WTC11 (cell line): ENCODE data around the gene ACKR3. TPM values are rescaled to one million over a fixed set of nuclear protein-coding genes. Genes with fewer than 3 reads are reported as not detected.

Experiments used
- ATAC-seq: fragments of 200-7000 bp; cut with Tn5 transposase; 2 replicates; pipeline ENCODE4 v1.10.0; 2021; ENCODE audit warnings: mild to moderate bottlenecking, moderate library complexity
- CTCF ChIA-PET: fragments of 300-600 bp; sonication (Branson Sonifier 250); formaldehyde crosslinking; loops from one replicate; lab custom pipeline; 2021; ENCODE audit warnings: antibody characterized with exemption; lab: Charles Lee
- POLR2A ChIA-PET: fragments of 350-600 bp; sonication (Branson Sonifier 250); formaldehyde crosslinking; loops from one replicate; lab custom pipeline; 2021; ENCODE audit warnings: antibody characterized with exemption; lab: Charles Lee
- DNase-seq: peaks from one replicate; pipeline ENCODE4 v3.0.0; 2021; ENCODE audit warnings: low spot score
- H3K27ac Mint-ChIP-seq: 2 replicates; pipeline ENCODE4 v1.8.0; 2021; ENCODE audit warnings: mixed read lengths
- H3K27me3 Mint-ChIP-seq: 2 replicates; pipeline ENCODE4 v1.8.0; 2021; ENCODE audit warnings: low read depth, mild to moderate bottlenecking, moderate library complexity, mixed read lengths
- H3K36me3 Mint-ChIP-seq: 2 replicates; pipeline ENCODE4 v1.8.0; 2021; ENCODE audit warnings: mixed read lengths
- H3K4me1 Mint-ChIP-seq: 2 replicates; pipeline ENCODE4 v1.8.0; 2022; ENCODE audit warnings: mixed read lengths
- H3K4me3 Mint-ChIP-seq: 2 replicates; pipeline ENCODE4 v1.8.0; 2021; ENCODE audit warnings: mild to moderate bottlenecking, moderate library complexity, mixed read lengths
- H3K9me3 Mint-ChIP-seq: 2 replicates; pipeline ENCODE4 v1.8.0; 2021; ENCODE audit warnings: mixed read lengths
- AR ChIP-seq: fragments of 250-450 bp; sonication (Bioruptor Pico); IDR thresholded peaks from 2 replicates; pipeline ENCODE4 v1.9.0; 2021; ENCODE audit warnings: mild to moderate bottlenecking
- EMX1 ChIP-seq: fragments of 250-450 bp; sonication (Bioruptor Pico); IDR thresholded peaks from 2 replicates; pipeline ENCODE4 v1.8.0; 2021; ENCODE audit warnings: mild to moderate bottlenecking
- ESRRA ChIP-seq: sonication (generic); formaldehyde crosslinking; IDR thresholded peaks from 2 replicates; pipeline ENCODE4 v1.8.1; 2022; ENCODE audit warnings: mild to moderate bottlenecking, missing genetic modification reagents, borderline replicate concordance
- ETV6 ChIP-seq: sonication (generic); formaldehyde crosslinking; IDR thresholded peaks from 2 replicates; pipeline ENCODE4 v1.8.1; 2022; ENCODE audit warnings: mild to moderate bottlenecking, missing genetic modification reagents
- FOXP1 ChIP-seq: sonication (generic); formaldehyde crosslinking; IDR thresholded peaks from 2 replicates; pipeline ENCODE4 v1.8.0; 2022; ENCODE audit warnings: missing genetic modification reagents, mild to moderate bottlenecking, moderate library complexity, borderline replicate concordance
- MYBL2 ChIP-seq: sonication (generic); formaldehyde crosslinking; IDR thresholded peaks from 2 replicates; pipeline ENCODE4 v1.8.1; 2023; ENCODE audit warnings: mild to moderate bottlenecking, moderate library complexity, missing genetic modification reagents
- NR3C1 ChIP-seq: sonication (generic); formaldehyde crosslinking; conservative IDR thresholded peaks from 2 replicates; pipeline ENCODE4 v1.8.1; 2023; ENCODE audit warnings: low read depth, mild to moderate bottlenecking, missing genetic modification reagents
- SMAD3 ChIP-seq: sonication (generic); formaldehyde crosslinking; IDR thresholded peaks from 2 replicates; pipeline ENCODE4 v1.8.0; 2022; ENCODE audit warnings: missing genetic modification reagents, mild to moderate bottlenecking, borderline replicate concordance
- SMAD4 ChIP-seq: sonication (generic); formaldehyde crosslinking; IDR thresholded peaks from 2 replicates; pipeline ENCODE4 v1.8.0; 2022; ENCODE audit warnings: mild to moderate bottlenecking, missing genetic modification reagents
- ZNF423 ChIP-seq: fragments of 250-450 bp; sonication (Bioruptor Pico); IDR thresholded peaks from 2 replicates; pipeline ENCODE4 v2.1.2; 2022; ENCODE audit warnings: mild to moderate bottlenecking, moderate library complexity
- ZNF512 ChIP-seq: sonication (generic); formaldehyde crosslinking; IDR thresholded peaks from 2 replicates; pipeline ENCODE4 v1.8.1; 2022; ENCODE audit warnings: missing genetic modification reagents, borderline replicate concordance
- ZNF671 ChIP-seq: fragments of 250-450 bp; sonication (Bioruptor Pico); IDR thresholded peaks from 2 replicates; pipeline ENCODE4 v1.8.0; 2021; ENCODE audit warnings: mild to moderate bottlenecking
- total RNA-seq: library from RNA; stranded (reverse); gene quantifications from 3 replicates; pipeline ENCODE4 v1.2.3, GENCODE V29; 2021
- TF ChIP-seq, protein P1 (sequence below): sonication (generic); formaldehyde crosslinking; IDR thresholded peaks from 2 replicates; pipeline ENCODE4 v1.8.0; 2022; ENCODE audit warnings: mild to moderate bottlenecking, missing genetic modification reagents
- TF ChIP-seq, protein P2 (sequence below): sonication (generic); formaldehyde crosslinking; IDR thresholded peaks from 2 replicates; pipeline ENCODE4 v1.8.0; 2023; ENCODE audit warnings: missing genetic modification reagents, mild to moderate bottlenecking, borderline replicate concordance
- TF ChIP-seq, protein P3 (sequence below): sonication (generic); formaldehyde crosslinking; IDR thresholded peaks from 2 replicates; pipeline ENCODE4 v1.8.0; 2023; ENCODE audit warnings: missing genetic modification reagents
- TF ChIP-seq, protein P4 (sequence below): sonication (generic); formaldehyde crosslinking; IDR thresholded peaks from 2 replicates; pipeline ENCODE4 v1.8.1; 2022; ENCODE audit warnings: low read depth, missing genetic modification reagents, borderline replicate concordance
- TF ChIP-seq, protein P5 (sequence below): fragments of 250-450 bp; sonication (Bioruptor Pico); IDR thresholded peaks from 2 replicates; pipeline ENCODE4 v1.9.0; 2021; ENCODE audit warnings: mild to moderate bottlenecking, borderline replicate concordance

ACKR3 gene
- total RNA-seq, 1 experiment from 2014 or later = 1.3 TPM

- TF ChIP-seq SMAD3 (CRISPR knock-in tag) = no peak
- TF ChIP-seq ETV6 (CRISPR knock-in tag) = no peak
- TF ChIP-seq NR3C1 = no peak
- no peak for TF ChIP-seq AR (CRISPR knock-in tag)
- TF ChIP-seq, protein P1, sequence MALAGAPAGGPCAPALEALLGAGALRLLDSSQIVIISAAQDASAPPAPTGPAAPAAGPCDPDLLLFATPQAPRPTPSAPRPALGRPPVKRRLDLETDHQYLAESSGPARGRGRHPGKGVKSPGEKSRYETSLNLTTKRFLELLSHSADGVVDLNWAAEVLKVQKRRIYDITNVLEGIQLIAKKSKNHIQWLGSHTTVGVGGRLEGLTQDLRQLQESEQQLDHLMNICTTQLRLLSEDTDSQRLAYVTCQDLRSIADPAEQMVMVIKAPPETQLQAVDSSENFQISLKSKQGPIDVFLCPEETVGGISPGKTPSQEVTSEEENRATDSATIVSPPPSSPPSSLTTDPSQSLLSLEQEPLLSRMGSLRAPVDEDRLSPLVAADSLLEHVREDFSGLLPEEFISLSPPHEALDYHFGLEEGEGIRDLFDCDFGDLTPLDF (CRISPR knock-in tag) = no peak
- TF ChIP-seq, protein P2, sequence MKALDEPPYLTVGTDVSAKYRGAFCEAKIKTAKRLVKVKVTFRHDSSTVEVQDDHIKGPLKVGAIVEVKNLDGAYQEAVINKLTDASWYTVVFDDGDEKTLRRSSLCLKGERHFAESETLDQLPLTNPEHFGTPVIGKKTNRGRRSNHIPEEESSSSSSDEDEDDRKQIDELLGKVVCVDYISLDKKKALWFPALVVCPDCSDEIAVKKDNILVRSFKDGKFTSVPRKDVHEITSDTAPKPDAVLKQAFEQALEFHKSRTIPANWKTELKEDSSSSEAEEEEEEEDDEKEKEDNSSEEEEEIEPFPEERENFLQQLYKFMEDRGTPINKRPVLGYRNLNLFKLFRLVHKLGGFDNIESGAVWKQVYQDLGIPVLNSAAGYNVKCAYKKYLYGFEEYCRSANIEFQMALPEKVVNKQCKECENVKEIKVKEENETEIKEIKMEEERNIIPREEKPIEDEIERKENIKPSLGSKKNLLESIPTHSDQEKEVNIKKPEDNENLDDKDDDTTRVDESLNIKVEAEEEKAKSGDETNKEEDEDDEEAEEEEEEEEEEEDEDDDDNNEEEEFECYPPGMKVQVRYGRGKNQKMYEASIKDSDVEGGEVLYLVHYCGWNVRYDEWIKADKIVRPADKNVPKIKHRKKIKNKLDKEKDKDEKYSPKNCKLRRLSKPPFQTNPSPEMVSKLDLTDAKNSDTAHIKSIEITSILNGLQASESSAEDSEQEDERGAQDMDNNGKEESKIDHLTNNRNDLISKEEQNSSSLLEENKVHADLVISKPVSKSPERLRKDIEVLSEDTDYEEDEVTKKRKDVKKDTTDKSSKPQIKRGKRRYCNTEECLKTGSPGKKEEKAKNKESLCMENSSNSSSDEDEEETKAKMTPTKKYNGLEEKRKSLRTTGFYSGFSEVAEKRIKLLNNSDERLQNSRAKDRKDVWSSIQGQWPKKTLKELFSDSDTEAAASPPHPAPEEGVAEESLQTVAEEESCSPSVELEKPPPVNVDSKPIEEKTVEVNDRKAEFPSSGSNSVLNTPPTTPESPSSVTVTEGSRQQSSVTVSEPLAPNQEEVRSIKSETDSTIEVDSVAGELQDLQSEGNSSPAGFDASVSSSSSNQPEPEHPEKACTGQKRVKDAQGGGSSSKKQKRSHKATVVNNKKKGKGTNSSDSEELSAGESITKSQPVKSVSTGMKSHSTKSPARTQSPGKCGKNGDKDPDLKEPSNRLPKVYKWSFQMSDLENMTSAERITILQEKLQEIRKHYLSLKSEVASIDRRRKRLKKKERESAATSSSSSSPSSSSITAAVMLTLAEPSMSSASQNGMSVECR (CRISPR knock-in tag) = no peak
- no peak for TF ChIP-seq ZNF423 (CRISPR knock-in tag)
- TF ChIP-seq, protein P3, sequence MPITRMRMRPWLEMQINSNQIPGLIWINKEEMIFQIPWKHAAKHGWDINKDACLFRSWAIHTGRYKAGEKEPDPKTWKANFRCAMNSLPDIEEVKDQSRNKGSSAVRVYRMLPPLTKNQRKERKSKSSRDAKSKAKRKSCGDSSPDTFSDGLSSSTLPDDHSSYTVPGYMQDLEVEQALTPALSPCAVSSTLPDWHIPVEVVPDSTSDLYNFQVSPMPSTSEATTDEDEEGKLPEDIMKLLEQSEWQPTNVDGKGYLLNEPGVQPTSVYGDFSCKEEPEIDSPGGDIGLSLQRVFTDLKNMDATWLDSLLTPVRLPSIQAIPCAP (CRISPR knock-in tag) = no peak
- TF ChIP-seq MYBL2 = no peak
Measured at GRCh38 chr2:236593956-236594355, 24.3 kb downstream of the ACKR3 start (continued).

GRCh38 chr2:236597629-236598028 is 28.0 kb downstream of the ACKR3 start:
- DNase-seq = no peak
- TF ChIP-seq ZNF671 = no peak
- TF ChIP-seq ZNF512 (CRISPR knock-in tag) = no peak
- TF ChIP-seq, protein P4, sequence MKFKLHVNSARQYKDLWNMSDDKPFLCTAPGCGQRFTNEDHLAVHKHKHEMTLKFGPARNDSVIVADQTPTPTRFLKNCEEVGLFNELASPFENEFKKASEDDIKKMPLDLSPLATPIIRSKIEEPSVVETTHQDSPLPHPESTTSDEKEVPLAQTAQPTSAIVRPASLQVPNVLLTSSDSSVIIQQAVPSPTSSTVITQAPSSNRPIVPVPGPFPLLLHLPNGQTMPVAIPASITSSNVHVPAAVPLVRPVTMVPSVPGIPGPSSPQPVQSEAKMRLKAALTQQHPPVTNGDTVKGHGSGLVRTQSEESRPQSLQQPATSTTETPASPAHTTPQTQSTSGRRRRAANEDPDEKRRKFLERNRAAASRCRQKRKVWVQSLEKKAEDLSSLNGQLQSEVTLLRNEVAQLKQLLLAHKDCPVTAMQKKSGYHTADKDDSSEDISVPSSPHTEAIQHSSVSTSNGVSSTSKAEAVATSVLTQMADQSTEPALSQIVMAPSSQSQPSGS (CRISPR knock-in tag) = no peak
- TF ChIP-seq, protein P5, sequence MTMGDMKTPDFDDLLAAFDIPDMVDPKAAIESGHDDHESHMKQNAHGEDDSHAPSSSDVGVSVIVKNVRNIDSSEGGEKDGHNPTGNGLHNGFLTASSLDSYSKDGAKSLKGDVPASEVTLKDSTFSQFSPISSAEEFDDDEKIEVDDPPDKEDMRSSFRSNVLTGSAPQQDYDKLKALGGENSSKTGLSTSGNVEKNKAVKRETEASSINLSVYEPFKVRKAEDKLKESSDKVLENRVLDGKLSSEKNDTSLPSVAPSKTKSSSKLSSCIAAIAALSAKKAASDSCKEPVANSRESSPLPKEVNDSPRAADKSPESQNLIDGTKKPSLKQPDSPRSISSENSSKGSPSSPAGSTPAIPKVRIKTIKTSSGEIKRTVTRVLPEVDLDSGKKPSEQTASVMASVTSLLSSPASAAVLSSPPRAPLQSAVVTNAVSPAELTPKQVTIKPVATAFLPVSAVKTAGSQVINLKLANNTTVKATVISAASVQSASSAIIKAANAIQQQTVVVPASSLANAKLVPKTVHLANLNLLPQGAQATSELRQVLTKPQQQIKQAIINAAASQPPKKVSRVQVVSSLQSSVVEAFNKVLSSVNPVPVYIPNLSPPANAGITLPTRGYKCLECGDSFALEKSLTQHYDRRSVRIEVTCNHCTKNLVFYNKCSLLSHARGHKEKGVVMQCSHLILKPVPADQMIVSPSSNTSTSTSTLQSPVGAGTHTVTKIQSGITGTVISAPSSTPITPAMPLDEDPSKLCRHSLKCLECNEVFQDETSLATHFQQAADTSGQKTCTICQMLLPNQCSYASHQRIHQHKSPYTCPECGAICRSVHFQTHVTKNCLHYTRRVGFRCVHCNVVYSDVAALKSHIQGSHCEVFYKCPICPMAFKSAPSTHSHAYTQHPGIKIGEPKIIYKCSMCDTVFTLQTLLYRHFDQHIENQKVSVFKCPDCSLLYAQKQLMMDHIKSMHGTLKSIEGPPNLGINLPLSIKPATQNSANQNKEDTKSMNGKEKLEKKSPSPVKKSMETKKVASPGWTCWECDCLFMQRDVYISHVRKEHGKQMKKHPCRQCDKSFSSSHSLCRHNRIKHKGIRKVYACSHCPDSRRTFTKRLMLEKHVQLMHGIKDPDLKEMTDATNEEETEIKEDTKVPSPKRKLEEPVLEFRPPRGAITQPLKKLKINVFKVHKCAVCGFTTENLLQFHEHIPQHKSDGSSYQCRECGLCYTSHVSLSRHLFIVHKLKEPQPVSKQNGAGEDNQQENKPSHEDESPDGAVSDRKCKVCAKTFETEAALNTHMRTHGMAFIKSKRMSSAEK = no peak
- no peak for TF ChIP-seq EMX1
- TF ChIP-seq FOXP1 (CRISPR knock-in tag) = no peak
- no peak for TF ChIP-seq ESRRA (CRISPR knock-in tag)
- TF ChIP-seq SMAD4 (CRISPR knock-in tag) = no peak
- TF ChIP-seq, all 79 proteins: peak for 0
- no peak overlapping the region for H3K4me3 Mint-ChIP-seq
- ChIA-PET POLR2A (no interaction called here), CTCF (no interaction called here)
- H3K27me3 Mint-ChIP-seq = no peaks in the 10 kb centered on the region
- ATAC-seq = no peak
- H3K4me1 Mint-ChIP-seq = no peaks in the 10 kb centered on the region
- no peak overlapping the region for H3K27ac Mint-ChIP-seq
- no peaks in the 10 kb centered on the region for H3K9me3 Mint-ChIP-seq
- H3K36me3 Mint-ChIP-seq = no peaks in the 10 kb centered on the region
